HEK293 (cell line): ENCODE measurements around the gene CCDC201.

Experiments used
- CTCF ChIA-PET: fragments of 350-600 bp; formaldehyde crosslinking; extraction: SDS; loops from one replicate; lab custom pipeline; 2021; ENCODE audit warnings: antibody characterized with exemption; lab: Yijun Ruan, JAX
- POLR2A ChIA-PET: fragments of 300-600 bp; formaldehyde crosslinking; extraction: SDS; loops from one replicate; lab custom pipeline; 2020; ENCODE audit warnings: antibody characterized with exemption, inconsistent platforms; lab: Yijun Ruan, JAX
- H3K27ac ChIP-seq: fragments of 200-500 bp; sonication (Bioruptor generic); 2 replicates; pipeline ENCODE4 v1.5.1; 2014; ENCODE audit warnings: low read depth, low read length, control low read depth, inconsistent platforms; ENCODE audit errors: extremely low read depth
- H3K36me3 ChIP-seq, 2 experiments: fragments of 200-500 bp in 1 of 2; sonication (Bioruptor generic) in 1 of 2; 1 replicate in 1 of 2; 2 replicates in 1 of 2; pipeline ENCODE4 v1.5.1; 2014 to 2017; ENCODE audit warnings: inconsistent platforms in 2 of 2, low read length in 2 of 2; ENCODE audit not compliant: control insufficient read depth in 2 of 2, insufficient read depth in 1 of 2
- H3K4me1 ChIP-seq: fragments of 200-500 bp; sonication (Bioruptor generic); 2 replicates; pipeline ENCODE4 v1.5.1; 2014; ENCODE audit warnings: mild to moderate bottlenecking, low read length, inconsistent platforms; ENCODE audit not compliant: control insufficient read depth, insufficient read depth
- H3K4me3 ChIP-seq: 2 replicates; pipeline ENCODE4 v1.5.1; 2011; ENCODE audit warnings: low read depth, mild to moderate bottlenecking, control low read depth, low read length, moderate library complexity
- H3K9me3 ChIP-seq: fragments of 200-500 bp; sonication (Bioruptor generic); 2 replicates; pipeline ENCODE4 v1.5.1; 2014; ENCODE audit warnings: low read depth, low read length, inconsistent platforms; ENCODE audit not compliant: control insufficient read depth, insufficient read depth
- GFI1B ChIP-seq: fragments of 450-650 bp; formaldehyde crosslinking; IDR thresholded peaks from 2 replicates; pipeline ENCODE4 v1.5.1; 2016; ENCODE audit warnings: missing biosample characterization, missing genetic modification characterization
- HIC1 ChIP-seq: fragments of 450-650 bp; formaldehyde crosslinking; IDR thresholded peaks from 2 replicates; pipeline ENCODE4 v1.5.1; 2016; ENCODE audit warnings: missing biosample characterization, missing genetic modification characterization
- MEIS1 ChIP-seq: sonication (generic); formaldehyde crosslinking; IDR thresholded peaks from 2 replicates; pipeline ENCODE4 v1.8.1; 2022; ENCODE audit warnings: missing genetic modification reagents, mild to moderate bottlenecking, borderline replicate concordance
- PRDM4 ChIP-seq: fragments of 450-650 bp; formaldehyde crosslinking; IDR thresholded peaks from 2 replicates; pipeline ENCODE4 v1.5.1; 2017; ENCODE audit warnings: missing biosample characterization, missing genetic modification characterization
- ZBTB1 ChIP-seq: fragments of 450-650 bp; formaldehyde crosslinking; IDR thresholded peaks from 2 replicates; pipeline ENCODE4 v1.5.1; 2016; ENCODE audit warnings: missing biosample characterization, missing genetic modification characterization
- ZBTB17 ChIP-seq: fragments of 450-650 bp; formaldehyde crosslinking; IDR thresholded peaks from 2 replicates; pipeline ENCODE4 v1.5.1; 2016; ENCODE audit warnings: missing biosample characterization, missing genetic modification characterization
- ZBTB49 ChIP-seq: fragments of 450-650 bp; formaldehyde crosslinking; IDR thresholded peaks from 2 replicates; pipeline ENCODE4 v1.5.1; 2016; ENCODE audit warnings: missing biosample characterization, missing genetic modification characterization, low read depth
- ZNF132 ChIP-seq: fragments of 450-650 bp; formaldehyde crosslinking; IDR thresholded peaks from 2 replicates; pipeline ENCODE4 v1.5.1; 2017; ENCODE audit warnings: missing biosample characterization, missing genetic modification characterization, borderline replicate concordance
- ZNF2 ChIP-seq: fragments of 450-650 bp; formaldehyde crosslinking; IDR thresholded peaks from 2 replicates; pipeline ENCODE4 v1.5.1; 2016; ENCODE audit warnings: missing biosample characterization, missing genetic modification characterization
- ZNF23 ChIP-seq: fragments of 450-650 bp; formaldehyde crosslinking; IDR thresholded peaks from 2 replicates; pipeline ENCODE4 v1.5.1; 2016; ENCODE audit warnings: missing biosample characterization, missing genetic modification characterization, borderline replicate concordance
- ZNF266 ChIP-seq: fragments of 450-650 bp; formaldehyde crosslinking; IDR thresholded peaks from 2 replicates; pipeline ENCODE4 v1.5.1; 2016; ENCODE audit warnings: missing biosample characterization, missing genetic modification characterization, low read depth
- ZNF311 ChIP-seq: fragments of 450-650 bp; formaldehyde crosslinking; IDR thresholded peaks from 2 replicates; pipeline ENCODE4 v1.5.1; 2017; ENCODE audit warnings: missing biosample characterization, missing genetic modification characterization, borderline replicate concordance
- ZNF416 ChIP-seq: fragments of 450-650 bp; formaldehyde crosslinking; IDR thresholded peaks from 2 replicates; pipeline ENCODE4 v1.5.1; 2016; ENCODE audit warnings: missing biosample characterization, missing genetic modification characterization
- ZNF426 ChIP-seq: fragments of 450-650 bp; formaldehyde crosslinking; IDR thresholded peaks from 2 replicates; pipeline ENCODE4 v1.5.1; 2017; ENCODE audit warnings: missing biosample characterization, missing genetic modification characterization, mild to moderate bottlenecking, inconsistent platforms, moderate library complexity
- ZNF530 ChIP-seq: fragments of 450-650 bp; formaldehyde crosslinking; IDR thresholded peaks from 2 replicates; pipeline ENCODE4 v1.5.1; 2016; ENCODE audit warnings: low read depth, missing biosample characterization, missing genetic modification characterization
- ZNF600 ChIP-seq: fragments of 450-650 bp; formaldehyde crosslinking; IDR thresholded peaks from 2 replicates; pipeline ENCODE4 v1.5.1; 2016; ENCODE audit warnings: missing biosample characterization, missing genetic modification characterization
- ZNF645 ChIP-seq: fragments of 450-650 bp; formaldehyde crosslinking; IDR thresholded peaks from 2 replicates; pipeline ENCODE4; 2016; ENCODE audit warnings: missing biosample characterization, missing genetic modification characterization
- ZNF692 ChIP-seq: fragments of 450-650 bp; formaldehyde crosslinking; IDR thresholded peaks from 2 replicates; pipeline ENCODE4 v1.5.1; 2016; ENCODE audit warnings: missing biosample characterization, missing genetic modification characterization
- ZNF747 ChIP-seq: fragments of 450-650 bp; formaldehyde crosslinking; IDR thresholded peaks from 2 replicates; pipeline ENCODE4 v1.5.1; 2016; ENCODE audit warnings: missing biosample characterization, missing genetic modification characterization
- ZNF791 ChIP-seq: fragments of 450-650 bp; formaldehyde crosslinking; IDR thresholded peaks from 2 replicates; pipeline ENCODE4 v1.5.1; 2016; ENCODE audit warnings: missing biosample characterization, missing genetic modification characterization

Gene CCDC201

GRCh38 chr7:45882465-45882810 lies 9.6 kb upstream of the CCDC201 start (continued):
- TF ChIP-seq ZNF692 (no peak), ZNF600 (tag by site-specific recombination) (no peak), ZNF791 (no peak), ZNF2 (tag by site-specific recombination) (no peak)

GRCh38 chr7:45881759-45882464 lies 9.0 kb upstream of the CCDC201 start:
- ChIA-PET CTCF (interaction anchor here (0.8 kb wide), 1 partner anchor 10 kb away, joined by 3 read pairs; no protein-coding TSS in a partner anchor), POLR2A (no interaction called here)
- TF ChIP-seq GFI1B (tag by site-specific recombination) = no peak
- Histone ChIP-seq H3K4me1 (no peaks in the 10 kb centered on the region), H3K4me3 (no peak overlapping the region), H3K27ac (no peak overlapping the region), H3K9me3 (no peaks in the 10 kb centered on the region), H3K36me3 (no peaks in the 10 kb centered on the region)

- Histone ChIP-seq H3K4me3 (no peak overlapping the region), H3K27ac (no peak overlapping the region), H3K9me3 (no peaks in the 10 kb centered on the region), H3K4me1 (no peaks in the 10 kb centered on the region), H3K36me3 (no peaks in the 10 kb centered on the region)
- ChIA-PET CTCF (no interaction called here), POLR2A (no interaction called here)
- no peak for TF ChIP-seq ZNF416 (tag by site-specific recombination)
- no peak for TF ChIP-seq PRDM4 (tag by site-specific recombination)
- no peak for TF ChIP-seq ZNF23 (tag by site-specific recombination)
These were observed 8.4 kb upstream of the CCDC201 start for GRCh38 chr7:45881280-45881758.

GRCh38 chr7:45880433-45880860 lies 7.6 kb upstream of the CCDC201 start:
- ChIA-PET POLR2A (no interaction called here), CTCF (no interaction called here)
- no peaks in the 10 kb centered on the region for H3K36me3 ChIP-seq
- no peaks in the 10 kb centered on the region for H3K9me3 ChIP-seq
- no peak overlapping the region for H3K27ac ChIP-seq
- no peak overlapping the region for H3K4me3 ChIP-seq
- H3K4me1 ChIP-seq = no peaks in the 10 kb centered on the region
- no peak for TF ChIP-seq ZBTB17
- TF ChIP-seq ZBTB1 (tag by site-specific recombination) = no peak
- TF ChIP-seq ZNF132 (tag by site-specific recombination) = no peak
- TF ChIP-seq MEIS1 (CRISPR knock-in tag) = no peak
- no peak for TF ChIP-seq ZNF426 (tag by site-specific recombination)
- no peak for TF ChIP-seq ZNF747 (tag by site-specific recombination)
- TF ChIP-seq ZNF530 (tag by site-specific recombination) = no peak
- TF ChIP-seq ZNF311 = no peak
- no peak for TF ChIP-seq ZBTB49 (tag by site-specific recombination)
- TF ChIP-seq HIC1 (tag by site-specific recombination) = no peak
- no peak for TF ChIP-seq ZNF645 (tag by site-specific recombination)
- TF ChIP-seq ZNF266 (tag by site-specific recombination) = no peak
